ENCODE data around the gene MON2. TPM values are rescaled to one million over a fixed set of nuclear protein-coding genes. Genes with fewer than 3 reads are reported as not detected.

MON2 gene
- total and polyA plus RNA-seq, 2 donors (not counting 3 experiments of a cell fraction or from before 2014, with no cell fraction given): 8.9 to 41.8 TPM

- H3K27ac ChIP-seq (ENCODE audit: insufficient read depth, low read depth, low read length): no peak overlapping the region
- H3K9me1 ChIP-seq (replicated peaks; ENCODE audit: control insufficient read depth, extremely low read depth, insufficient read depth, low read length): no peaks in the 10 kb centered on the region
- no peak for TF ChIP-seq POLR2AphosphoS5 (IDR thresholded peaks at IDR 0.05; ENCODE audit: insufficient read depth, low read depth, low read length)
- no peak for TF ChIP-seq POLR2A (IDR thresholded peaks at IDR 0.05; ENCODE audit: low read depth, low read length)
- TF ChIP-seq MAX (IDR thresholded peaks at IDR 0.05; ENCODE audit: insufficient read depth, insufficient read length): no peak
- TF ChIP-seq JUN (IDR thresholded peaks at IDR 0.05; ENCODE audit: borderline replicate concordance, insufficient read depth, insufficient read length, low read depth): no peak
- TF ChIP-seq FOS (IDR thresholded peaks at IDR 0.05; ENCODE audit: borderline replicate concordance, insufficient read depth, low read length): no peak
- no peak for TF ChIP-seq CTCF (IDR thresholded peaks at IDR 0.05; ENCODE audit: extremely low read depth in 1 of 2, insufficient read depth in 1 of 2, low read depth in 1 of 2, low read length in 2 of 2)
- TF ChIP-seq EZH2 (IDR thresholded peaks at IDR 0.05; ENCODE audit: borderline replicate concordance, low read depth, low read length, severe bottlenecking): no peak
- no peak for TF ChIP-seq MYC (IDR thresholded peaks at IDR 0.05; ENCODE audit: low read depth, low read length)
- TF ChIP-seq GATA2 (IDR thresholded peaks at IDR 0.05; ENCODE audit: insufficient read depth, insufficient read length, low read depth, low read length): no peak
- no peak for DNase-seq (ENCODE audit: low read depth, low spot score)
- intact Hi-C loops (cut with micrococcal nuclease): no loop called here
- no peaks in the 10 kb centered on the region for H3K79me2 ChIP-seq (ENCODE audit: control insufficient read depth, insufficient read depth, low read length)
- H3K36me3 ChIP-seq (ENCODE audit: control insufficient read depth in 2 of 2, extremely low read depth in 1 of 2, insufficient read depth in 2 of 2, low read length in 2 of 2): no peaks in the 10 kb centered on the region
- POLR2A ChIA-PET: no interaction called here
- no peaks in the 10 kb centered on the region for H3K9me3 ChIP-seq (replicated peaks; ENCODE audit: control insufficient read depth, insufficient read depth, low read length)
- CTCF ChIA-PET: interaction anchor here (1.2 to 2.7 kb wide), 5 partner anchors 141 to 234 kb away, joined by 4 to 10 read pairs (median 4); no protein-coding TSS in a partner anchor
- H3K4me3 ChIP-seq (replicated peaks in 1 of 3; ENCODE audit: insufficient read depth in 1 of 3, low read depth in 1 of 3, low read length in 3 of 3): no peak overlapping the region
- no peaks in the 10 kb centered on the region for H3K27me3 ChIP-seq (ENCODE audit: control insufficient read depth in 2 of 2, insufficient read depth in 2 of 2, low read length in 2 of 2)
- BruUV-seq (replicated peaks): no TSS peak
- dilution Hi-C loops (cut with MboI; ENCODE audit: extremely low pct_ligation_motif_present, low sequenced_read_pairs): no loop called here
- FAIRE-seq: no peak
- no peaks in the 10 kb centered on the region for H4K20me1 ChIP-seq (replicated peaks; ENCODE audit: control insufficient read depth, extremely low read depth, insufficient read depth, low read length)
- no peak overlapping the region for H2AFZ ChIP-seq (ENCODE audit: low read depth, low read length)
- H3K4me1 ChIP-seq (ENCODE audit: control insufficient read depth, extremely low read depth, insufficient read depth, low read length): no peaks in the 10 kb centered on the region
- no peak overlapping the region for H3K9ac ChIP-seq (replicated peaks; ENCODE audit: extremely low read depth, insufficient read depth, low read length)
- H3K4me2 ChIP-seq (ENCODE audit: insufficient read depth, low read length): no peak overlapping the region
Measured at GRCh38 chr12:62578726-62579125, 112.1 kb downstream of the MON2 start.

Measured in endothelial cell of umbilical vein (primary cell).